Endothelial cell (in vitro differentiated cells): Measurements from ENCODE around the gene NFIX. TPM values are rescaled to one million over a fixed set of nuclear protein-coding genes. Genes with fewer than 3 reads are reported as not detected.

Experiments used
- DNase-seq: peaks from one replicate; pipeline ENCODE4 v3.0.0; 2021; ENCODE audit warnings: low spot score
- H3K27ac Mint-ChIP-seq: one replicate; pipeline ENCODE4 v1.8.0; 2021; ENCODE audit warnings: mixed read lengths, inconsistent platforms; ENCODE audit not compliant: unreplicated experiment
- H3K27me3 Mint-ChIP-seq: one replicate; pipeline ENCODE4 v1.8.0; 2021; ENCODE audit warnings: mild to moderate bottlenecking, moderate library complexity, mixed read lengths, inconsistent platforms; ENCODE audit not compliant: unreplicated experiment
- H3K36me3 Mint-ChIP-seq: one replicate; pipeline ENCODE4 v1.8.0; 2021; ENCODE audit warnings: mild to moderate bottlenecking, low read depth, mixed read lengths, inconsistent platforms; ENCODE audit not compliant: unreplicated experiment
- H3K4me1 Mint-ChIP-seq: one replicate; pipeline ENCODE4 v1.8.0; 2021; ENCODE audit warnings: mild to moderate bottlenecking, mixed read lengths, inconsistent platforms; ENCODE audit not compliant: unreplicated experiment
- H3K4me3 Mint-ChIP-seq: one replicate; pipeline ENCODE4 v1.8.0; 2021; ENCODE audit warnings: mild to moderate bottlenecking, mixed read lengths, inconsistent platforms; ENCODE audit not compliant: unreplicated experiment
- H3K9me3 Mint-ChIP-seq: one replicate; pipeline ENCODE4 v1.8.0; 2021; ENCODE audit warnings: mixed read lengths, inconsistent platforms; ENCODE audit not compliant: unreplicated experiment
- CTCF ChIP-seq: fragments of 200-600 bp; sonication (generic); IDR thresholded peaks from one replicate; pipeline ENCODE4 v1.5.0; 2021; ENCODE audit warnings: antibody characterized with exemption; ENCODE audit not compliant: unreplicated experiment
- total RNA-seq: library from RNA; stranded (reverse); fragmentation: NEBNext Ultra II Directional; extraction: Animal tissue kit (Norgen Biotek cat#: 25700); gene quantifications from one replicate; pipeline ENCODE4 v1.2.1, GENCODE V29; 2021; ENCODE audit not compliant: unreplicated experiment

The NFIX gene
- total RNA-seq, 1 donor from 2014 or later, result 9.9 TPM

- Mint-ChIP-seq H3K9me3 (no peaks in the 10 kb centered on the region), H3K27me3 (peaks cover 6% of the 10 kb centered on the region), H3K4me1 (peaks cover 16% of the 10 kb centered on the region), H3K27ac (no peak overlapping the region), H3K4me3 (no peak overlapping the region), H3K36me3 (peaks cover 7% of the 10 kb centered on the region)
- no peak for TF ChIP-seq CTCF
- DNase-seq, result no peak
These were observed 117.3 kb downstream of the NFIX start for GRCh38 chr19:13112555-13112954.

GRCh38 chr19:13115936-13116281, 120.6 kb downstream of the NFIX start:
- Mint-ChIP-seq H3K9me3 (no peaks in the 10 kb centered on the region), H3K27me3 (peaks cover 12% of the 10 kb centered on the region), H3K4me1 (peaks cover 29% of the 10 kb centered on the region), H3K36me3 (peaks cover 9% of the 10 kb centered on the region), H3K4me3 (peak overlapping the region; percentile 98), H3K27ac (peak overlapping the region; percentile 70)
- no peak for TF ChIP-seq CTCF
- no peak for DNase-seq

- peaks cover 32% of the 10 kb centered on the region for H3K4me1 Mint-ChIP-seq
- peak; percentile 86 for DNase-seq
- H3K36me3 Mint-ChIP-seq, result peaks cover 11% of the 10 kb centered on the region
- H3K27me3 Mint-ChIP-seq, result peaks cover 12% of the 10 kb centered on the region
- TF ChIP-seq CTCF, result no peak
- H3K27ac Mint-ChIP-seq, result peak within 1 kb of the TSS; percentile 92
- no peaks in the 10 kb centered on the region for H3K9me3 Mint-ChIP-seq
- H3K4me3 Mint-ChIP-seq, result peak within 1 kb of the TSS; percentile 99
These were observed 121.3 kb downstream of the NFIX start, which contains the start of gene TRMT1 for GRCh38 chr19:13116282-13117175. TSS of gene TRMT1 (minus strand) at chr19:13116740. CDS start at chr19:13116399, 341 bp downstream.

DNA sequence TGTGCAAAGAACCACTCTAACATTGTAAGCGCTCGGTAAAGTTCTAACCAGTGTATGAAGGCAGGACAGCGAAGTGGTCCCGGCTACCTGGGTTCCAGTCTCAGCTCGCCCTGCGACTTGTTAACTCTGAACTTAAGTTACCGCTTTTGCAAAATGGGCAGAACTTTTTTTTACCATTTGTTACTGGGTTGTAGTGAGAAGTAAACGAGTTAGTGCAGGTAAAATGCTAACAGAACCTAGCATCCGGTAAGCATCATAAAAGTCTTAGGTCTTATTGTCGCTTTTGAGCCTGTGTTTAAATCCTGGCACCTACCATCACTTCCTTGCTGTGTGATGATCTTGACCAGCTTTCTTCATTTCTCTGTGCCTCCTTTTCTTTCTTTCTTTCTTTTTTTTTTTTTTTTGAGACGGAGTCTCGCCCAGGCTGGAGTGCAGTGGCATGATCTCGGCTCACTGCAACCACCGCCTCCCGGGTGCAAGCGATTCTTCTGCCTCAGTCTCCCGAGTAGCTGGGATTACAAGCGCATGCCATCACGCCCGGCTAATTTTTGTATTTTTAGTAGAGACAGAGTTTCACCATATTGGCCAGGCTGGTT, 122.0 kb downstream of the NFIX start:
- no peak for TF ChIP-seq CTCF
- H3K4me3 Mint-ChIP-seq, result peak overlapping the region; percentile 99
- peaks cover 36% of the 10 kb centered on the region for H3K4me1 Mint-ChIP-seq
- H3K27me3 Mint-ChIP-seq, result peaks cover 10% of the 10 kb centered on the region
- H3K9me3 Mint-ChIP-seq, result no peaks in the 10 kb centered on the region
- H3K36me3 Mint-ChIP-seq, result peaks cover 11% of the 10 kb centered on the region
- DNase-seq, result no peak
- H3K27ac Mint-ChIP-seq, result peak overlapping the region; percentile 92
